GM18498 (cell line): ENCODE measurements around the gene SYT1.

Experiments
- ATAC-seq: cut with Tn5 transposase; IDR thresholded peaks from one replicate; pipeline ENCODE4 v1.9.1; 2021; ENCODE audit warnings: mild to moderate bottlenecking, moderate library complexity; ENCODE audit not compliant: unreplicated experiment

The SYT1 gene

DNA sequence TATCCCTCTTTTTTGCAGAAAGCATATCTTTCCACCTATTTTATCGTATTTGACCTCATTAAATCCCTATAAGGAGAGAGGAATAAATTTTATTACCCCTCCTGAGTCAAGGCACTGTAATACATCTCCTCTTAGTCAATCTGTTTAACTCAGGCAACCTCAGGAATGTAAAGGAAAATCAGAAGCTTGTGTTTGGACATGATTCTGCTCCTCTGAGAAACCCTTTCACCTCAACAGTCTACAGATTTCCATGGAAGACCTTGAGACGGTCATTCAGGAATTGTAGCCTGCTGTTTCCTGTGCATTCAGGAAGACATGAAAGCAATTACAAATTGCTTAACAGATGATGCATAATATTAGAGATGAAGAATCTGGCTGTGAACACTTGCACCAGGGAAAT, 465.4 kb downstream of the SYT1 start:
- ATAC-seq = no peak

GRCh38 chr12:79331870-79332269, 467.3 kb downstream of the SYT1 start:
- no peak for ATAC-seq

- no peak for ATAC-seq
These were observed 468.6 kb downstream of the SYT1 start for GRCh38 chr12:79333144-79333543.

GRCh38 chr12:79337662-79338290, 473.2 kb downstream of the SYT1 start:
- no peak for ATAC-seq

DNA sequence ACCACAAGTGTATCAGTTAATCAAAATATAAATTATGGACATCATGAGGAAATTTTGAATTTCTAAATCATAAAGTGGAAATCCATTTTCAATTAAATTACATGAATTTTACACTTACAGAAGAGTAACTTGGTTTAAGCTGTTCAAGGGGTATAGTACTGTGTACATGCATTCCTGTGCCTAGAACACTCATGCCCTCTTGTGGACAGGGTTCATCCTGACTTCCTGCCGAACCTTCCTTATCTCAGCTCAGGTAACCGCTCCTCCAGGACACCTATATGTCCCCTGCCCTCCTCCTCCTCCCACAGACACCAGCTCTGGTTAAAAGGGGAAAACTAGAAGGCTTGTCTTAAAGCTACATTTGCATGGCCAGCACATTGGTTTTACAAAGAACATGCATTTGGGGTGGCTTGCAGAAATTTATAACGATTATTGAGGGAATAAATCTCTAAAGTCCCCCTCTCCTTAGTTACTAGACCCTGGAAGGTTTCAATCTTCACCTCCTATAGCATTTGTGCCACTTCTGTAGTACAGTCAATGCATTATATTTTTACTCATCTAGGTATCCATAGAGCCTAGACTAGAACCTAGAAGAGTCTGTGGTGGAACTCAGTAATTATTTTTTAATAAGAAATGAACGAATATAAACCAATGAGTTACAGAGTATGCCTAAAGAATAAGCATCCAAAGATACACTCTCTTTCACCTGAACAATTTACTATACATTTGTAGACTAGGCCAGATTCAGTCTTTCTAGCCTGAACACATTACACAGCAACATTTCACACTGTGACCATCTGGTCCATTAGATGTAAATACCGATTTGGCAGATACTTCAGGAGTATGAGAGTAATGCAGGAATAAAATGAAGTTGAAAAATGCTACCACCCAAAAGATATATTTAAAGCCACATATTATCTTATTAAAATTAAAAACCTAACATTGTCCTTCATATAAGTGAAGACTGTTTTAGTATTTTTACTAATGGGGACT, 480.6 kb downstream of the SYT1 start:
- ATAC-seq = peak; percentile 79

- ATAC-seq = no peak
These were observed 483.3 kb downstream of the SYT1 start for GRCh38 chr12:79347866-79348265.

DNA sequence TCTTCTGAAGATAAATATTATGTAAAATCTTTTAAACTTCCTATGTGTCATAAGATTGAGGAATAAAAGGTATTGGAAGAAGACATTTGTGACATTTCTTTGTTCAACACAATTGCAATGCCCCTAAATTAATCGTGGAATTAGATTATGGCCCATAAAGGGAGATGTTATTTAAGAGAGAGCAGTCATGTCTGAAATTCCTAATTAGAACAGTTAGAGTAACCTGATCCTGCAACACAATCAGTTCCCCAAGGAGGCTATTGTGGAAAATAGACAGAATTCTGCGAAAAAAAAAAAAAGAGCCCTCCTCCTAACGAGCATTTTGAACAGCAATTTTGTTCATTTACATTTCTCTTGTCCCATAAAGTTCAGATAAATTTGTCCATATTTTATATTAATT, 486.7 kb downstream of the SYT1 start:
- no peak for ATAC-seq

DNA sequence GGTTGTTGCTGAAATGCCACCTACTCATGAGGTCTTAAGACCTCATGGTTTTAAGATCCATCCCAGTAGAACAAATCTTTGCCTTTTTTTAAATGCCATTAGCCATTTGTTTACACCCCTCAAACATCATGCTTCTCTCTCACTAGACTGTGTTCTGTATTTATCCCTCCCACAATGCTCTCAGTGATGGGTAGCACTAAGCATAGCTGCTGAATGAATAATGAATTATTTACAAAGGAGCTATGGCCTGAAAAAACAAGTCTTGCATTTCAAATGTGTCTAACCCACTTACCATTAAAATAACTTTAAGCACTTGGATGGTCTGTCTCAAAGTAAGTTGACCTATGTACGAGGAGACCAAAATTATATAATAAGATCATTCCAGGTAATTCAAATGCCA, 491.6 kb downstream of the SYT1 start:
- no peak for ATAC-seq

DNA sequence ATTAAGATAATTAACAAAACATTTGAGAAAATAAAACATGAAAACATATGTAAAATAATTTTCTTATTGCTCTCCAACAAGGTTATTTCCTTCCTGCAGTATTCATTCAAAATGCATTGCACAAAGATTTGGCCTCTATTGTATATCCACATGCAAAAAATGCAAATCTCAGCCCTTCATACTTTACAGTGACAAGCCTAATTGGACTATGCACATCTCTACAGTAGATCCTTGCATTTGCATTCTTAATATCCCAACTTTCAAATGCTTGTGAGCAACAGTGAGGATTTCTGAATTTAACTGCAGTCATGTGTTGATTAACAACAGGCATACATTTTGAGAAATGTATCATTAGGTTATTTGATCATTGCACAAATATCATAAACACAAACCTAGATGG, 492.5 kb downstream of the SYT1 start:
- ATAC-seq = no peak

GRCh38 chr12:79358716-79359300, 494.2 kb downstream of the SYT1 start:
- ATAC-seq = no peak

DNA sequence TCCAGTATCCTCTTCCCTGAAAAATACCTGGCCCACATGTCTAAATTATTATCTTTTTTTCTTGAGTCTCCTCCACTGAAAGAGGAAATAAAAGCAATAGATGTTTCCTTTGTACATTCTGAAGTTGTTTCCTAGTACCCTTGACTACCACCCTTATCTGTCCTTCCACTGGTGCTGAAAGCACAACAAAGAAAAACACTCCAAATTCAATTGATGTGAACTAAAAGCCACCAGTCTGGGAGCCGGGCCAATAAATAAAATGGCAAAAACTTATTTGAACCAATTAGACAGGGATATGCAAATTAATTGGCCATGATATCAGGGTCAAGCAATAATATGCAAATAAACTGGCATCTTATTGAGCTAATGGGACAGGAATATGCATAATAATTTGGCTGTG, 495.7 kb downstream of the SYT1 start:
- ATAC-seq = no peak

DNA sequence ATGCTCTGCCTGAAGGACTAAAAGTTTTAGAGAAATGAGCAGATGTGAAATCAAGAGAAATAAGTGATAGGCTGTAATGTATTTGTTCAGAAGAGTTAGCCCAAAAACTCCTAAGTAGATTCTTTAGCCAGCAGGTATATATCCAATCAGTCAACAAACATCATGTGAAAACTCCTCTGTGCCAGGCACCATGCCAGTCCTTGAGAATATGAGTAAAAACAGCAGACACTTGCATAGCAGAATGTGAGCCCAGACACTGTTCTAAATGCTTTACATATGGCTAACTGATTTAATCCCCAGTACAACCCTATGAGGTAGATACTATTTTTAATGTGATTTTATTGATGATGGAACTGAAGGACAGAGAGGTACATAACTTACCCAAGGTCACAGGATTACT, 496.4 kb downstream of the SYT1 start:
- ATAC-seq = no peak

DNA sequence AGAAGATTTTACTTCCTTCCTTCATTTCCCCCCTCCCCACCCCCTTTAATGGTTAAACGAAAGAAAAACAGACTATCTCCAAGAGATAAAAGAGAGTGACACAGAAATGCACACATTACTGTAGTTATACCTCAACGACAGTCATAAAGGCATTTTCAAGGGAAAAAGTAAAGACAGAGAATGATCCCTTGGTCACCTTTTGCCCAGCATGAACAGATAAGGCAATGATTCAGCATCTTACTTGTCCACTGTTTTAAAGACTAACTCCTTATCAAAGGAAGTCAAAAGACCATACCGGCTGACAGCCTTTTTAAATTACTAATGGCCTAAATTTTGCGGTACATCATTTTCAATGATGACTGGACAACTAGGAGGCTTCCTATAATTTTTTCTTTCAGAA, 499.6 kb downstream of the SYT1 start:
- no peak for ATAC-seq

- ATAC-seq = no peak
These were observed 501.8 kb downstream of the SYT1 start for GRCh38 chr12:79366374-79366773.

DNA sequence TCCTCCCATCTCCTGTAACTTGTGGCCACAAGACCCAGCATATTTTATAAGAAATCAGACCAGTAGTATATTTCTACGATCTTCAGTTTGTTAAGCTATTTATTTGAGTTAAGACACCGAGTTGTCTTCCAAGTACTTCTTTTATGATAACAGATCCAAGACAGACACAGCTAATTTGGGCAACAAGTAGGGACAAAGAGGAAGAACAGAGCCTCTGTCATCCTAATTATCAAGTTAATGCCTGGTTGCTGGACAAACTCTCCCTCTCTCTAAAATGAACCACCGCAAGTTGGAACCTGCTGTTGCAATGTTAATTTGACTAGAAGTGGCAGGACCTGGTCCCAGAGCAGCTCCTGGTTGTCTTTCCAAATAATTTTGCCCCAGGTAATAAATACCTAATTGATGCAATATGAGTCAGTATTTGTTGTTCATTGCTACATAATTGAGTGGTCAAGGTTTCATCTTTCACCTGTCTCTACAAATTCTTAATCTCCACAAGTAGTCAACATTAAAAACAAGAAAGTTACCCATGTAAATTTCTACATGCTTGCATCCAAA, 502.5 kb downstream of the SYT1 start:
- ATAC-seq = no peak

- ATAC-seq = no peak
These were observed 505.4 kb downstream of the SYT1 start for GRCh38 chr12:79370021-79370420.

DNA sequence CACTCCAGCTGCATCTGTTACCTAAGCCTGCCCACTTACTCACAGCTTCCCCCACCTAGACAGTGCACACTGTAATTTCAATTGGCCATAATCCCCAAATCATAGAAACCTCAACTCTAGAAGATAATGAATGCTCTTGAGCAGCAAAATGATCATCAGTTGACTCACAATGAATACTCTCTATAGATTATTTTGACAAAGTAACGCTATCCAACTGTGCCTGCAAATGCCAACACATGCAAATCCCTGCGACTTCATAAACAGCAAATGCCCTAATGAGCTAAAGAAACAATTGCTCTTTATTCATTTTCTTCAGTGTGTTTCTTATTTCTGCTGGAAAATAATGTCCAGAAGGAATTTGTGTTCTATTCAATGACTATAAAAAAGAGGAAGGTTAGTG, 506.7 kb downstream of the SYT1 start:
- no peak for ATAC-seq

DNA sequence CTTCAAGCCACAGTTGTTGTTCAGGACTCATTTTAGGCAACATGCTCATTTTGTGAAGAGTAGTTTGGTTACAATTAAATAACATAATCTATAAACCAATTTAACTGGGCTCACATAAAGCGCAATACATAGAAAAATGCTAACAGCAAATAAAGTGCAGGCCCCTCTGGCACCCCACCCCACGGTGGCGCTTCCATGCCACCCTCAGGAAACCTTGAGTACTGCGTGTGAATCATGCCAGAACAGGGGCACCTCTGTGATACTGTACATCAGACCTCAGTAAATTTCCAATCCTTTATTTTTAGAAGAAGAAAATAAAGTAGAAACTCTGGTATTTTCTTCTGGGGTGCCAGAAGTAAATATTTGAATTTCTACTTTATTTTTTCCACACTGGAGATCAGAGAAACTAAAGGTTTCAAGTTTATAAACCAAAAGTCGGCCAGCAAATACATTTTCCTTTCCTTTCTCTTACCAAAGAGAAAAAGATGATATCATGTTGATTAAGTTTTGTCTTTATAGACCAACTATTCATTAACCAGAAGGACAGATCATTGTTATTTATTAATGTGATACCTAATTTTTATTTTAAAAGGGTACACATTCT, 509.4 kb downstream of the SYT1 start:
- ATAC-seq = peak; percentile 89

GRCh38 chr12:79374545-79374944, 510.0 kb downstream of the SYT1 start:
- ATAC-seq = no peak

GRCh38 chr12:79375050-79375449, 510.5 kb downstream of the SYT1 start:
- no peak for ATAC-seq

GRCh38 chr12:79378496-79378895, 513.9 kb downstream of the SYT1 start:
- ATAC-seq = no peak
